ENCODE results near the gene ZDHHC20.

DNA sequence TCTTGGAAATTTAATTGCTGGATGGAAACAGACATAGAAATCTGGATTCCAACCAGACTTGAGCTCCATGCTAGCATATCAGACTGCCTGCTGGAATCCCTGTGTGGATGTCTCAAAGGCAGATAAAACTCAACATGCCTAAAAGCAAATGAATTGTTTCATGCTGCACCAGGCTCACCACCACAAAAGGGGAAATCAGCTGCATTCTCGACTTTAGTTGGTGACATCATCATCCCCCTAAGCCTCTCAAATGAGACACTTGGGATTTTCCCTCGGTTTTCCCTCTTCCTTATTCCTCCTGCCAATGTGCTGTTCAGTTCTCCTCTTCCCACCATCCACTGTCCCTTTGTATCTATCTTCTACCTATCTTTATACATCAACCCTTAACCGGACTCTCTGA lies 134.3 kb downstream of the ZDHHC20 start:
- no peak for TF ChIP-seq POLR2A (IDR thresholded peaks at IDR 0.05; ENCODE audit: extremely low read depth, insufficient read length)
- TF ChIP-seq MYC (IDR thresholded peaks at IDR 0.05; ENCODE audit: low read depth, low read length), result no peak
- TF ChIP-seq, protein P1, sequence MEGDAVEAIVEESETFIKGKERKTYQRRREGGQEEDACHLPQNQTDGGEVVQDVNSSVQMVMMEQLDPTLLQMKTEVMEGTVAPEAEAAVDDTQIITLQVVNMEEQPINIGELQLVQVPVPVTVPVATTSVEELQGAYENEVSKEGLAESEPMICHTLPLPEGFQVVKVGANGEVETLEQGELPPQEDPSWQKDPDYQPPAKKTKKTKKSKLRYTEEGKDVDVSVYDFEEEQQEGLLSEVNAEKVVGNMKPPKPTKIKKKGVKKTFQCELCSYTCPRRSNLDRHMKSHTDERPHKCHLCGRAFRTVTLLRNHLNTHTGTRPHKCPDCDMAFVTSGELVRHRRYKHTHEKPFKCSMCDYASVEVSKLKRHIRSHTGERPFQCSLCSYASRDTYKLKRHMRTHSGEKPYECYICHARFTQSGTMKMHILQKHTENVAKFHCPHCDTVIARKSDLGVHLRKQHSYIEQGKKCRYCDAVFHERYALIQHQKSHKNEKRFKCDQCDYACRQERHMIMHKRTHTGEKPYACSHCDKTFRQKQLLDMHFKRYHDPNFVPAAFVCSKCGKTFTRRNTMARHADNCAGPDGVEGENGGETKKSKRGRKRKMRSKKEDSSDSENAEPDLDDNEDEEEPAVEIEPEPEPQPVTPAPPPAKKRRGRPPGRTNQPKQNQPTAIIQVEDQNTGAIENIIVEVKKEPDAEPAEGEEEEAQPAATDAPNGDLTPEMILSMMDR (IDR thresholded peaks at IDR 0.05; ENCODE audit: low read depth, low read length), result no peak
- TF ChIP-seq, protein P2, sequence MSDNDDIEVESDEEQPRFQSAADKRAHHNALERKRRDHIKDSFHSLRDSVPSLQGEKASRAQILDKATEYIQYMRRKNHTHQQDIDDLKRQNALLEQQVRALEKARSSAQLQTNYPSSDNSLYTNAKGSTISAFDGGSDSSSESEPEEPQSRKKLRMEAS (IDR thresholded peaks at IDR 0.05; ENCODE audit: low read depth, low read length), result no peak
